Stimulated activated CD8-positive, alpha-beta memory T cell treated with anti-CD3 and anti-CD28 coated beads, Interleukin-12 subunit alpha, Interleukin-12 subunit beta, amount 100 ng/mL, for 1 hour (primary cell): ENCODE results near the gene TSPAN2.

Experiments used
- DNase-seq: peaks from one replicate; pipeline ENCODE4 v3.0.0-alpha.2; 2020; ENCODE audit warnings: low read depth

The TSPAN2 gene

DNA sequence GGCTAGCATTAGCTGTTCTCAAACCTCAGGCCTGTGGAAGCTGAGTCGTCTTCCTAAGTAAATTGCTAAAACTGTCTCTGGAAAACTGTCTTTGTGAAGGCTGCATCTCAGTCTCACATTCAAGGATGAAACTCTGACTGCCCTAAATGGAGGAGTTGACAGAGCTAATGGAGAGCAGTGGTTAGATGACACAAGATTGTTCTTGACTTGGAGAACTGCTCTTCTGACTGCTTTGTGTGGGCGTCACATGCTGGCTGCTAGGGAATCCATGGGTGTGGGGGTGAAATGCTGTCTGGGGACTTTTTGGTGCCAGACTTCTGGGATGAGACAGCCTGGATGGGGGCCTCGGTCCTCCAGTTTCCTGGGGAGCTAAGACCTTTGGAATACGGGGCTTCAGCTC lies 24.5 kb upstream of the TSPAN2 start:
- DNase-seq = no peak

GRCh38 chr1:115112496-115113375 lies 23.4 kb upstream of the TSPAN2 start:
- peak; percentile 31 for DNase-seq

GRCh38 chr1:115107516-115108260 lies 18.4 kb upstream of the TSPAN2 start:
- no peak for DNase-seq

DNA sequence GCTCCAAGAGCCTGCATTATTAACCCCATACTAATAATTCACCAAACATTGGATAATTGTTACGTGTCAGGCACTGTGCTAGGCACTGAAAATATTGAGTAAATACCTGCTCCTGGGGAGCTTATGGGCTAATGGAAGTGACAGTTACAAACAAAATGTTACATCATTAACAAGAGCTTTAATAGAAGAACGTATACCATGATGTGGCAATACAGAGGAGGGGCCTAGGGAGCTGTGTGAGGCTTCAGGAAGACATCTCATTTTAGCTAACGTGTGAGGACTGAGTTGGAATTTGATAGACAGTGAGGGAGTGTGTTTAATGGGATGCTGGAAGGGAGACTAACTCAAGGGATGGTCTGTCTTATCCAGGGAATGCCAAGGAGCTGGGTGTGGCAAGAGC lies 16.5 kb upstream of the TSPAN2 start:
- no peak for DNase-seq

DNA sequence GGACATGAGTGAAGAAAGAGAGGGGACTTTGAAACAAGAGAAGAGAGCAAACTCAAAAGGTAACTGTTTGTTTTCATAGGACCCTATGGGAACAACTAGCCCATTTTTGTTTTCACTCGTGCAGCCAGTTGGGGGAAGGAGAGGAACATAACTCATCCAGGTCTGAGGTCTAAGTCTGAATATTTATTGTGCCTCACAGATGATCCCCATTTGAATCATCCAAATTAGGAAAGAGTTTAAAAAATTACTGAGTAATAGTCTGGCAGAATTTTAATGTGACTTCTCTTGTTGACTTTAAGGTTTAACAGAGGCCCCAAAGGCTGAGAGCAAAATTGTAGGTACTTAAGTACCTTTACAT lies 10.4 kb upstream of the TSPAN2 start:
- no peak for DNase-seq

- peak; percentile 57 for DNase-seq
Observed at GRCh38 chr1:115098979-115099692, 9.8 kb upstream of the TSPAN2 start.

DNA sequence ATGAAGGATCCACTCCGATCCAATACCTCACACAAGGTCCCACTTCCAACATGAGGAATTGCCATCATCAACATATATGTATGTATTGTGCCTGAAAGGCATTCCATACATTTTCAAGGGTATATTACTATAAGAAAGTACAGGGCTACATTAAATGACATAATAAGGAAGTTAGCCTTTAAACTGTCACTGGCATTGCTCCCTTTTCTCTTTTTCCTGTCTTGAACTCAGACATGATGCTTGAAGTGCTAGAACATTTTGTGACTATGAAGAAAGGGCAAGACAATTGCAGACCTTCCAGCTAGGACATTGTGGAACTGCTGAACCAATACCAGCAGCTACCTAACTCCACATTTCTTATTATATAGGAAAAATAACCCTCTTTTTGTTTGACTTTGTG lies 2.9 kb upstream of the TSPAN2 start:
- no peak for DNase-seq

- DNase-seq = no peak
Observed at GRCh38 chr1:115091572-115091971, 2.3 kb upstream of the TSPAN2 start.

DNA sequence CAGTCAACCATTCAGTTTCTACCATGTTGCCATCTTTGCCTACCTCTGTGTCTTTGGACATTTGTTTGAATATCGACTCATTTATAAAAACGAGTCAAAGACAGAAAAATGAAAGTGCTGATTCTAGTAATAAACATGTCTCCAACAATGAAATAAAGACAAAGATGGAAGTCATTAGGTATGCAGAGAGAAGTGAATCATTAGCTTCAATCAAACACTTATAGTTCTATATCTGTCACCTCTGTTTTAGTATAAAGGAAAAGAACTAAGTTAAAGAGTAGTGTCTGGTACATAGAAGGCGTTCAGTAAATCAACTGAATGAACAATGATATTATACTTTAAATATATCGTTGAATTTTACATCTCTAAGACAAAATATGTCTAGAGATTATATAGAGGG lies 1.7 kb upstream of the TSPAN2 start:
- DNase-seq = no peak

- DNase-seq = no peak
Observed at GRCh38 chr1:115090540-115090939, 1.2 kb upstream of the TSPAN2 start.

- DNase-seq = no peak
Observed at GRCh38 chr1:115090186-115090490, 835 bp upstream of the TSPAN2 start.

DNA sequence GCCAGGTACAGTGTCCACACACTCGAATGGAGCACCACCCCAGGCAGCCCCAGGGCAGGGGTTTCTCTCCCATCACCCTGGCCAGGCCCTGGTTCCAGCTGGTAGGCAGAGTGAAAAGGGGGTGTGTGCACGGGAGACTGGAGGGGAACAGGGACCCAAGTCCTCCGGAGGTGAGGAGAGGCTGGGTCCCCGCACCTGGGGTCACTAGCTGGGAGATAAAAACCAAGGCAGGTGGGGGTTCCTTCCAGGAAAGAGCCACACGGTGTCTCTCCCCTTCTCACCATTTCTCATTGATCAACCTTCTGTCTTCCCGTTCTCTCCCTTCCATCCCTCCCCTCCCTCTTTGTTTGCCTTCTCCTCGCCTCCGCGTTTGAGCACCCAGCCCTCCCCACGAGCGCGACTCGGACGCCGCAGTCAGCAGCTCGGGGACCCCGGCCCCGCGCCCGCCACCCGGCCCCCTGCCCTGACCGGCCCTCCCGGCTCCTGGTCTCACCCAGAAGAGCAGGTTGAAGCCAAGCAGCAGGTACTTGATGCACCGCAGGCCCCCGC lies 358 bp downstream of the TSPAN2 start:
- DNase-seq = no peak

DNA sequence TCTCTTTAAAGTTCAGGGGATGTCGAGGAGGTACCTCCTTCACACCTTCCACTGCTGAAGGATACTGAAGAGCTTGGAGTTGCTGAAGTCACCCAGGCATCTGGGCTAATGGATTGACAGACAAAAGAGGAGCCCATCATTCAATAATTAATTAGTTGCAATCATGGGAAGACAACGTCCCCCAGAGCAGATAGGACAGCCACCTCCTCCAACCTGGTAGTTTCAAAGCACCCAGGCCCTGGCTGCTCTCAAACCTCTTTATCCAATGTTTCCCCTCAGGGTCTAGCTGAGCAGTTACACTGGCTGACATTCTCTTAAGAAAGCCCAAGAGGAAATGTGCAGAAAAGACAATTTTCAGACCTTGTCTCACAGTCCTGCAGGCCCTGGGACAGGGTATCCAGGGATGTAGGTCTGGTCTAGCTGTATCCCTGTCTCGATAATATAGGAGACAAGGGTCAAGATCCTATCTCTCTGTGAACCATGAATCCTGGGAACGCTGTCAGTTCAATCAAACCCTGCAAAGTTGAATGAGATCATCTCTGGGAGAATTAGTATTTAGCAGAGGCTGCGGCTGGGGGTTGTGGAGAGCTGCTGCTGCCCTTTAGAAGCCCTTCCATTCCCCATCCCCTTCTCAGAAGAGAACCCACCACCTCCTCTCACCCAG lies 1.1 kb downstream of the TSPAN2 start:
- no peak for DNase-seq

DNA sequence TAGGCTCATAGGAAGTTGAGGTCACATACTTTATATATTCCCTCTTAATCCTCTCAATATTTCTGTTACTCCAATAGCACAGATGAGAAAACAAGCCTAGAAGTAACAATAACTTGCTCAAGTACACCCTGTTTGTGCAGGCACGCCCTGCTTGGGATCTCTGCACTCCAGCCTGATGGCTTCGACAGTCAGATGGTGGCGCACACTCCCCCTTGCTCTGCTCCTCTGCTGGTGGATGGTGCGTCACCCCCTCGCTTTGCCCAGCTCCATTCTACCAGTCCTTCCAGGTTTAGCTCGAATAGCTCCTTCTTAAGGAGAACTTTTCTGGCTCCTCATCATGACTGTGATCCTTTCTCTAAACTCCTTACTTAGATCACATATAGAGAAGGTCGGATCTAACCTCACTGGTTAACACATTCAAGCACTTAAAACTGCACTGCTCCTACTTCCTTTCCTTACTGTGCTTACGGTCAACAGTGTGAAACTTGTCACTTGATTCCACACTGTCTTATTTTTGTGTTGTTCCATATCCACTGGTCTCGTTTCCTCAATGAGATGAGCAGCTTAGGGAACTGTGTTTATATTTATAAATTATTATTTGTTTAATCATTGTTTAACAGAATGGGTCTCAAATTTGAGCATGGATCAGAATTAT lies 3.0 kb downstream of the TSPAN2 start:
- DNase-seq = no peak

- no peak for DNase-seq
Observed at GRCh38 chr1:115084902-115085511, 4.3 kb downstream of the TSPAN2 start.

GRCh38 chr1:115082949-115083348 lies 6.4 kb downstream of the TSPAN2 start:
- DNase-seq = no peak

GRCh38 chr1:115078708-115079107 lies 10.6 kb downstream of the TSPAN2 start:
- DNase-seq = no peak

DNA sequence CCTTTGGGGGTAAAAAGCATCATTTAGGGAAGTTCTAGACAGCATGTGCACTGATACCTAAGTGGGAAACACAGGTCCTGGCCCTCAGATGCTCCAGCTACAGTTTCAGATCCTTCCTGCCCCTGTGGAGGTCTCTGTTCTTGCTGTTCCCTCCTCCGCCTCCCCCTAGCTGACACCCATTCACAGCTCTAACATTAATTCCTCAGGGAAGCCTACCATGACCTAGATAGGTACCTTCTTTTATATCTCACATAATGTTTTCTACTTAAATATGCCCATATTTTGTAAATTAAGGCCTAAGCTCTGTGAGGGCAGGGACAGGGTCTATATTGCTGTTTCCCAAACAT lies 11.3 kb downstream of the TSPAN2 start:
- DNase-seq = no peak

DNA sequence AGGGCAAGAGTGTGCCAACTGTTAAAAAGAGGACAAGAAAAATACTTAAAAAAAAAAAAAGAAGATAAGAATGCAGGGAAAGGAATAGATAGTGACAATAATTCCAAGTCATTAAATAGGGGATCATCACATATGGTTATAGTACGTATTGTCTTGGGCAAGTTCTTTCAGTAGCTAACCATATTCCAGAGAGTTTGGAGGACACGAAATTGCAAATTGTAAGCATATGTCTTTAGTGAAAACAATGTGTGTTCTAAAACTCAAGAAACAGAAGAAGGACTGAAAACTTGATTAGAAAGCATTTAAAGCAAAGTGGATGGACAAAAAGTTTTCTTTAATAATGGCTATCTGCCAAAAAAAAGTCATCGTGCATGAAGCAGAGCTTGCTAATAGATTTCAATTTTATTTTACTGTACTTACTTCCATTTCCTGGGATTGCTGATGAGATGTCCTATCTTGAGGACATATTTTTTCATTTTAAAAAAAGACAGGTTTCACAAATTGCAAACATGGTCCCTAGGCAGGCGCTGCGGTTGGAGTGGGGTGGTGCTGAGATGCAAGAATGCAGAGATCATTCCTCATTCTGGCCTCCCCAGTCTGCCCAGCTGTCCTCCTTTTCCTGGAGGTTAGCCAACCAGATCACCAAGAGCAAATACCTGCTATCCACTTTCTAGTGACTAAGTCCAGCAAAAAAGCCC lies 11.9 kb downstream of the TSPAN2 start:
- no peak for DNase-seq

DNA sequence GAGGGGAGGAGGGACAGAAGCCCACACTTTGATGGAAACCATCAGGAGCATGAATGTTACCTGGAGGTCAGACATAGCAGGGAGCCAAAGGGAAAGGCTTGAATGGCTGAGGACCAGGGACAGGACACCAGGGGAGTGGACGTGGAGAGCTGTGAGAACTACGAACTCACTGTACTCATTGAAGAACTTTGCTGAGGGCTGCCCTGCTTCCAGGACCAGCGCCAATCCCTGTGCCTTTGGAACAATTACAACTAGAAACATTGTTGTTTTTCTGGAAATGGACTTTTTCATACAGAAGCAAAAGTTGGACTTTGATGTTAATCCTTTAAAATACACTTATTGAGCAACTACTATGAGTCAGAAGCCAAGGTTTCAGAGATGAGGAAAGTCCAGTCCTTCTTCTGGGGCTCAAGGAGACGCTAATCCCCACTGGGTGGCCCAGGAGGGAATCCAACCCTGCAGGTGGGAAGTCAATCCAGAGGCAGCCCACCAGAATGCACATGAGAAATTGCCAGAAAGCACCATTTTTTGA lies 12.9 kb downstream of the TSPAN2 start:
- no peak for DNase-seq
